ENCODE data around the gene IGFBP7. TPM values are rescaled to one million over a fixed set of nuclear protein-coding genes. Genes with fewer than 3 reads are reported as not detected.

The IGFBP7 gene
- total RNA-seq, 1 donor from 2014 or later: 66.8 TPM

DNA sequence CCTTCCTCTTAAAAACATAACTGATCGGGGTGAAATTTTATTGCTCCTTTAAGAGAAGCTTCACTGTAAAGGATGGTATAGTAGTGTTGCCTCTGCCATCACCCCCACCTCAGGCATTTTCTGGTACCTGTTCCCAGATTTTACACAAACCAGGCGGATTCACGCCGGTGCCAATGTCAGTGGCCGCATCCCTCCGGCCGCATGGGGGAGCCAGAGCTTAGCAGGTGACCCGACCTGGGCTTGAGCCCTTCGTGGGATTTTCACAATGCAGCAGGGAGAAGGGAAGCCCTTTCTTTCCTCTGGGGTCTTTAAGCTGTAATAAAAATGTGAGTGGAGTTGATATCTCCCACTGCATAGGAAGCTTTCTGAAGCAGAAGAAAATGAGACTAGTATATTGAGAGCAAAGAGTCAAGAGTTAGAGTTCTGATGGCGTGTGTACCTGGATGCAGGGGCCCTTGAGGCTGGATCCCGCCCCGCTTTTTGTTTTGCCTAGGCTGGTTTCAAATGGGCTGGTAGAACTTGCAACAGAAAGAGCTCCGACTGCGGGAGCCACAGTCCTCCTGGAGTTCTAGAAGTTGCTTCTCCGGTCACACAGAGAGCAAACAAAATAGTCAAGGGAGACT is 72.1 kb downstream of the IGFBP7 start:
- H3K36me3 ChIP-seq (ENCODE audit: control insufficient read depth in 3 of 3, insufficient read depth in 3 of 3, low read length in 3 of 3): peaks cover 3 to 4% (median 4%) of the 10 kb centered on the region in 3 donors
- no peak overlapping the region for H3K27ac ChIP-seq (ENCODE audit: low read depth, low read length)
- H3K9ac ChIP-seq (ENCODE audit: low read depth in 1 of 3, low read length in 3 of 3): no peak overlapping the region

GRCh38 chr4:57034520-57034919 is 75.7 kb downstream of the IGFBP7 start:
- no peak overlapping the region for H3K27ac ChIP-seq (ENCODE audit: low read depth, low read length)
- peaks cover 15 to 23% (median 20%) of the 10 kb centered on the region in 3 donors for H3K36me3 ChIP-seq (ENCODE audit: control insufficient read depth in 3 of 3, insufficient read depth in 3 of 3, low read length in 3 of 3)

More for the DNA sequence above, 72.1 kb downstream of the IGFBP7 start:
- H3K27me3 ChIP-seq (ENCODE audit: control insufficient read depth in 3 of 3, insufficient read depth in 3 of 3, low read length in 3 of 3): peaks cover 0 to 3% (median 0%) of the 10 kb centered on the region in 3 donors
- H3K9me3 ChIP-seq (ENCODE audit: control insufficient read depth in 3 of 3, low read length in 3 of 3): no peaks in the 10 kb centered on the region
- H3K4me1 ChIP-seq (ENCODE audit: control insufficient read depth in 3 of 3, insufficient read depth in 3 of 3, low read length in 3 of 3): peaks cover 0 to 15% (median 0%) of the 10 kb centered on the region in 3 donors
- no peak overlapping the region for H3K4me3 ChIP-seq (ENCODE audit: low read length in 3 of 3)

DNA sequence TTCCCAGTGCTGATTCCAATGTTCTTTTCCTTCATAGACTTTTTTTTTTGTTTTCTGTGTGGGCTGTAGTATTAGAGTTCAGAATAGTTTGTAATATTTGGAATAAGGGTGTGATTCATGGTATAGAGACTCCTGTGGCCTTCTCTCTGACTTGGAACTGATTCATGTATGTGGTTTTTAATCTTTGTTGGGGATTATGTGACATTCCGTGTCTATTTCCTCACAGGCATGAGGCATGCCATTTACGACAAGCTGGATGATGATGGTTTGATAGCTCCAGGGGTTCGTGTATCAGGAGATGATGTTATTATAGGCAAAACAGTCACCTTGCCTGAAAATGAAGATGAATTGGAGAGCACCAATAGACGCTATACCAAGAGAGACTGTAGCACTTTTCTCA is 87.1 kb downstream of the IGFBP7 start:
- H3K27ac ChIP-seq (ENCODE audit: low read depth, low read length): no peak overlapping the region
- no peaks in the 10 kb centered on the region for H3K27me3 ChIP-seq (ENCODE audit: control insufficient read depth in 3 of 3, insufficient read depth in 3 of 3, low read length in 3 of 3)
- peaks cover 37 to 63% (median 54%) of the 10 kb centered on the region in 3 donors for H3K36me3 ChIP-seq (ENCODE audit: control insufficient read depth in 3 of 3, insufficient read depth in 3 of 3, low read length in 3 of 3)
- no peak overlapping the region for H3K9ac ChIP-seq (ENCODE audit: low read depth in 1 of 3, low read length in 3 of 3)
- H3K4me1 ChIP-seq (ENCODE audit: control insufficient read depth in 3 of 3, insufficient read depth in 3 of 3, low read length in 3 of 3): no peaks in the 10 kb centered on the region
- H3K4me3 ChIP-seq (ENCODE audit: low read length in 3 of 3): no peak overlapping the region
- H3K9me3 ChIP-seq (ENCODE audit: control insufficient read depth in 3 of 3, low read length in 3 of 3): no peaks in the 10 kb centered on the region

More at GRCh38 chr4:57034520-57034919, 75.7 kb downstream of the IGFBP7 start:
- Histone ChIP-seq H3K4me3 (ENCODE audit: low read length in 3 of 3) (no peak overlapping the region), H3K27me3 (ENCODE audit: control insufficient read depth in 3 of 3, insufficient read depth in 3 of 3, low read length in 3 of 3) (peaks cover 0 to 3% (median 0%) of the 10 kb centered on the region in 3 donors), H3K9ac (ENCODE audit: low read depth in 1 of 3, low read length in 3 of 3) (no peak overlapping the region), H3K4me1 (ENCODE audit: control insufficient read depth in 3 of 3, insufficient read depth in 3 of 3, low read length in 3 of 3) (peaks cover 0 to 3% (median 0%) of the 10 kb centered on the region in 3 donors), H3K9me3 (ENCODE audit: control insufficient read depth in 3 of 3, low read length in 3 of 3) (no peaks in the 10 kb centered on the region)

GRCh38 chr4:57020467-57021101 is 89.6 kb downstream of the IGFBP7 start:
- Histone ChIP-seq H3K27me3 (ENCODE audit: control insufficient read depth in 3 of 3, insufficient read depth in 3 of 3, low read length in 3 of 3) (no peaks in the 10 kb centered on the region), H3K27ac (ENCODE audit: low read depth, low read length) (no peak overlapping the region), H3K4me3 (ENCODE audit: low read length in 3 of 3) (no peak overlapping the region), H3K4me1 (ENCODE audit: control insufficient read depth in 3 of 3, insufficient read depth in 3 of 3, low read length in 3 of 3) (no peaks in the 10 kb centered on the region), H3K36me3 (ENCODE audit: control insufficient read depth in 3 of 3, insufficient read depth in 3 of 3, low read length in 3 of 3) (peaks cover 35 to 72% (median 60%) of the 10 kb centered on the region in 3 donors), H3K9ac (ENCODE audit: low read depth in 1 of 3, low read length in 3 of 3) (no peak overlapping the region), H3K9me3 (ENCODE audit: control insufficient read depth in 3 of 3, low read length in 3 of 3) (no peaks in the 10 kb centered on the region)

GRCh38 chr4:57018980-57019379 is 91.2 kb downstream of the IGFBP7 start:
- H3K9ac ChIP-seq (ENCODE audit: low read depth in 1 of 3, low read length in 3 of 3): no peak overlapping the region
- H3K4me1 ChIP-seq (ENCODE audit: control insufficient read depth in 3 of 3, insufficient read depth in 3 of 3, low read length in 3 of 3): no peaks in the 10 kb centered on the region
- no peak overlapping the region for H3K4me3 ChIP-seq (ENCODE audit: low read length in 3 of 3)
- H3K27ac ChIP-seq (ENCODE audit: low read depth, low read length): no peak overlapping the region
- no peaks in the 10 kb centered on the region for H3K27me3 ChIP-seq (ENCODE audit: control insufficient read depth in 3 of 3, insufficient read depth in 3 of 3, low read length in 3 of 3)
- H3K9me3 ChIP-seq (ENCODE audit: control insufficient read depth in 3 of 3, low read length in 3 of 3): no peaks in the 10 kb centered on the region
- H3K36me3 ChIP-seq (ENCODE audit: control insufficient read depth in 3 of 3, insufficient read depth in 3 of 3, low read length in 3 of 3): peaks cover 26 to 67% (median 49%) of the 10 kb centered on the region in 3 donors

DNA sequence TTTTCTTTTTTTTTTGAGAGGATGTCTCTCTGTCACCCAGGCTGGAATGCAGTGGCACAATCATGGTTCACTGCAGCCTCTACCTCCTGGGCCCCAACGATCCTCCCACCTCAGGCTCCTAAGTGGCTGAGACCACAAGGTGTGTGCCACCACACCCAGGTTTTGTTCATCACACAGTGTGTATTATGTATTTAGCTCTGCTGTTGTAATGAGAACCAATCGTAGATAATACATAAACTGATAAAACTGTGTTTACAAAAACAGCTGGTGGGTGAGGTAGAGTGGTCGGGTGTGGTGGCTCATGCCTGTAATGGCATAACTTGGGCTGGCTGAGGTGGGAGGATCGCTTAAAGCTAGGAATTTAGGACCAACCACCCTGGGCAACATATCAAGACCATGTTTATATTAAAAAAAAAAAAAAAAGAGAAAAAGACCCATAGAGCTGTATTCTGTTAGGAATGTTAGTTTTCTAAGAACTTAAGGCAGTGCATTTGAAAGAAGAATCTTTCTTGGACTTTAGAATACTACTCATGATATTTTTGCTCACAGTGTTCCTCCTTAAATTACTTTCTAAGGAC is 96.6 kb downstream of the IGFBP7 start:
- Histone ChIP-seq H3K9ac (ENCODE audit: low read depth in 1 of 3, low read length in 3 of 3) (no peak overlapping the region), H3K36me3 (ENCODE audit: control insufficient read depth in 3 of 3, insufficient read depth in 3 of 3, low read length in 3 of 3) (peaks cover 31 to 58% (median 43%) of the 10 kb centered on the region in 3 donors), H3K27me3 (ENCODE audit: control insufficient read depth in 3 of 3, insufficient read depth in 3 of 3, low read length in 3 of 3) (no peaks in the 10 kb centered on the region), H3K4me1 (ENCODE audit: control insufficient read depth in 3 of 3, insufficient read depth in 3 of 3, low read length in 3 of 3) (no peaks in the 10 kb centered on the region), H3K9me3 (ENCODE audit: control insufficient read depth in 3 of 3, low read length in 3 of 3) (no peaks in the 10 kb centered on the region), H3K27ac (ENCODE audit: low read depth, low read length) (no peak overlapping the region), H3K4me3 (ENCODE audit: low read length in 3 of 3) (no peak overlapping the region)

DNA sequence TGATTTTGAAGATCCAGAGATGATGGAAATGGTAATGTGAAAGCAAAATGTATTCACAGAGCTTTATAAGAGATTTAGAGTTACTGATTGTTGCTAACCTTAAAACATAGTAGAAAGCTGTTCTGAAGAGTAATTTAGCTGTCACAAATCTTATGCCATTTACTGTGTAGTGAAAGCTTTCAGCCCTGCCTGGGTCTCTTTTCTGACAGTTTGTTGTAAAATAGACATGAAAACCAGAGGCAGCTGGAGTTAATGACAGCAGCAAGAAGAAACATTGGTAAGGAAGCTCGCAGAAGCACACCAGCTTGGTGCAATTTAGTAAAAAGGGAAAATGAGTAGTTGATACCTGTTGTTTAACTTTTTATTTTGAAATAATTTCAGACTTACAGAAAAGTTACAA is 110.4 kb downstream of the IGFBP7 start:
- peaks cover 12 to 44% (median 29%) of the 10 kb centered on the region in 3 donors for H3K36me3 ChIP-seq (ENCODE audit: control insufficient read depth in 3 of 3, insufficient read depth in 3 of 3, low read length in 3 of 3)
- H3K4me3 ChIP-seq (ENCODE audit: low read length in 3 of 3): no peak overlapping the region
- no peak overlapping the region for H3K9ac ChIP-seq (ENCODE audit: low read depth in 1 of 3, low read length in 3 of 3)
- no peaks in the 10 kb centered on the region for H3K9me3 ChIP-seq (ENCODE audit: control insufficient read depth in 3 of 3, low read length in 3 of 3)
- peaks cover 7 to 10% (median 8%) of the 10 kb centered on the region in 3 donors for H3K4me1 ChIP-seq (ENCODE audit: control insufficient read depth in 3 of 3, insufficient read depth in 3 of 3, low read length in 3 of 3)
- H3K27ac ChIP-seq (ENCODE audit: low read depth, low read length): no peak overlapping the region
- H3K27me3 ChIP-seq (ENCODE audit: control insufficient read depth in 3 of 3, insufficient read depth in 3 of 3, low read length in 3 of 3): no peaks in the 10 kb centered on the region

DNA sequence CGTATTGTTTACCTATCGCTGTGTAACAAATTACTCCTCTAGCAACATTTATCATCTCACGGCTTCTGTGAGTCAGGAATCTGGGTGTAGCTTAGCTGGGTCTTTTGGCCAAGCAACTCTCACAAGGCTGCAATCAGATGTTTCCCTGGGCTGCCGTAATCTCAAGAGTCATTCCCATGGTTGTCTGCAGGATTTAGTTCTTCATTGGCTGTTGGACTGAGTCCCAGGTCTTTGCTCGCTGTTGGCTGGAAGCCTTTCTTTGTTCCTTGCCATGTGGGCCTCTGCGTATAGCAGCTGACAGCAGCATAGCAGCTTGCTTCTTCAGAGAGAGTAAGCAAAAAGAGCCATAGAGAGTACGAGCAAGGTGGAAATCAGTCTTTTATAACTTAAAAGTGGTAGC is 114.7 kb downstream of the IGFBP7 start:
- Histone ChIP-seq H3K9ac (ENCODE audit: low read depth in 1 of 3, low read length in 3 of 3) (no peak overlapping the region), H3K36me3 (ENCODE audit: control insufficient read depth in 3 of 3, insufficient read depth in 3 of 3, low read length in 3 of 3) (peaks cover 17 to 52% (median 27%) of the 10 kb centered on the region in 3 donors)

DNA sequence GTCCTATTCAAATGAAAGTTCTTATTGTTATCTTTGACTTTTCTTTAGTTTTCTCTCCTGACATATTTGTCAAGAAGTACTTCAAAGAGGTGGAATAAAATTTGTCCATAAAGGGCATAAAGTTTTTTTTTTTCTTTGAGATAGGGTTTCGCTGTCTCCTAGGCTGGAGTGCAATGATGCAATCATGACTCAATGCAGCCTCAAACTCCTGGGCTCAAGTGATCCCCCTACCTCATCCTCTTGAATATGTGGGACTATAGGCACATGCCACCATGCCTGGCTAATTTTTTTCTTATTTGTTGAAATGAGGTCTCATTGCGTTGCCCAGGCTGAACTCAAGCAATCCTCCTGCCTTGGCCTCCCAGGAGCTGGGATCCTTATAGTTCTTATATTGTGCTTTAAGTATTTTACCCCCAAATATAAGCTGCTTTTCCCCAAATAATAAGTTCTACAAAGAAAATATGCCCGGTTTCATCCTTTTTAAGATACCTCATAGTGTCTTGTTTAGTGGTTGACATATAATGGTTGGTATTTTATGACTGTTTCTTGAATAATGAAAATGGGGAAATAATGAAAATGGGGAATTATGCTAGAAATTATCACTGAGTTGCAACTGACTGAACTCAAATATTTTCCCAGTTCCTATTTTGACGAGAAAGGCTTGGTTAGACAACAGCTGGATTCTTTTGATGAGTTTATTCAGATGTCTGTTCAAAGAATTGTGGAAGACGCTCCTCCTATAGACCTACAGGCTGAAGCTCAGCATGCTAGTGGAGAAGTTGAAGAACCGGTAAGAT is 119.9 kb downstream of the IGFBP7 start:
- Histone ChIP-seq H3K9ac (ENCODE audit: low read depth in 1 of 3, low read length in 3 of 3) (no peak overlapping the region), H3K27ac (ENCODE audit: low read depth, low read length) (no peak overlapping the region), H3K4me3 (ENCODE audit: low read length in 3 of 3) (no peak overlapping the region), H3K4me1 (ENCODE audit: control insufficient read depth in 3 of 3, insufficient read depth in 3 of 3, low read length in 3 of 3) (peaks cover 2 to 5% (median 2%) of the 10 kb centered on the region in 3 donors), H3K9me3 (ENCODE audit: control insufficient read depth in 3 of 3, low read length in 3 of 3) (no peaks in the 10 kb centered on the region), H3K27me3 (ENCODE audit: control insufficient read depth in 3 of 3, insufficient read depth in 3 of 3, low read length in 3 of 3) (no peaks in the 10 kb centered on the region), H3K36me3 (ENCODE audit: control insufficient read depth in 3 of 3, insufficient read depth in 3 of 3, low read length in 3 of 3) (peaks cover 16 to 45% (median 35%) of the 10 kb centered on the region in 3 donors)

More for the DNA sequence above, 114.7 kb downstream of the IGFBP7 start:
- H3K27ac ChIP-seq (ENCODE audit: low read depth, low read length): no peak overlapping the region
- H3K27me3 ChIP-seq (ENCODE audit: control insufficient read depth in 3 of 3, insufficient read depth in 3 of 3, low read length in 3 of 3): no peaks in the 10 kb centered on the region
- H3K9me3 ChIP-seq (ENCODE audit: control insufficient read depth in 3 of 3, low read length in 3 of 3): no peaks in the 10 kb centered on the region
- H3K4me3 ChIP-seq (ENCODE audit: low read length in 3 of 3): no peak overlapping the region
- peaks cover 7 to 10% (median 8%) of the 10 kb centered on the region in 3 donors for H3K4me1 ChIP-seq (ENCODE audit: control insufficient read depth in 3 of 3, insufficient read depth in 3 of 3, low read length in 3 of 3)
